ENCODE data around the gene NTM. TPM values are rescaled to one million over a fixed set of nuclear protein-coding genes. Genes with fewer than 3 reads are reported as not detected.

The NTM gene
- total RNA-seq, 2 donors from 2014 or later: 1.7 to 3.6 TPM

DNA sequence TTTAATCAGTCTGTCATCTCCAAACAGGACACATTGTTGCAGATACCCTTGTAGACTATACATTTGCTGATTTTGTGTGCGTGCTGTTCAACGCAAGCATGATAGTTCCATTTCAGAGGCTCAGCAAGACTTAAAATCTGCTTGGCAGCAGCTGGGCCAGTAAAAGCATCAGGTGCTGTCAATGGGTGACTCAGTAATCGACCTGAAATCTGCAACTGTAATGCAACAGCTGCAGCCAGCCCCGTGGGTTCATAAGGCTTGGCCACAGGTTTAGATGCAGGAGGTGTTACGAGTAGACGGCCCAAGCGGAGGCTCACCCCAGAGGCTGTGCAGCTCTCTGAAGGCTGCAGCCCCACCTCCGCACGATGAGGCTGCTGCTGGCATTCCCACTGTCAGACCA lies 84.6 kb downstream of the NTM start:
- no peaks in the 10 kb centered on the region for H3K27me3 Mint-ChIP-seq (ENCODE audit: insufficient read depth)
- peaks cover 7% of the 10 kb centered on the region for H3K9me3 Mint-ChIP-seq
- Histone ChIP-seq H3K27ac (ENCODE audit: low read depth, low read length) (no peak overlapping the region), H3K4me1 (ENCODE audit: control insufficient read depth, insufficient read depth, low read length) (peaks cover 21% of the 10 kb centered on the region), H3K9me3 (ENCODE audit: control insufficient read depth, low read length) (no peaks in the 10 kb centered on the region), H3K36me3 (ENCODE audit: control insufficient read depth, insufficient read depth, low read length) (no peaks in the 10 kb centered on the region), H3K9ac (ENCODE audit: extremely low read depth, low read length, poor library complexity, severe bottlenecking) (no peak overlapping the region), H3K27me3 (ENCODE audit: control insufficient read depth, insufficient read depth, low read length, poor library complexity, severe bottlenecking) (no peaks in the 10 kb centered on the region), H3K4me3 (ENCODE audit: low read length) (no peak overlapping the region)
- 91 to 94% methylated on average over 9 of the region's 9 CpGs for WGBS, 2 experiments (ENCODE audit: insufficient coverage in 1 of 2, insufficient read length in 1 of 2)
- no peaks in the 10 kb centered on the region for H3K36me3 Mint-ChIP-seq (ENCODE audit: low read depth)
- no peak overlapping the region for H3K27ac Mint-ChIP-seq
- H3K4me3 Mint-ChIP-seq: no peak overlapping the region
- TF ChIP-seq, protein P1, sequence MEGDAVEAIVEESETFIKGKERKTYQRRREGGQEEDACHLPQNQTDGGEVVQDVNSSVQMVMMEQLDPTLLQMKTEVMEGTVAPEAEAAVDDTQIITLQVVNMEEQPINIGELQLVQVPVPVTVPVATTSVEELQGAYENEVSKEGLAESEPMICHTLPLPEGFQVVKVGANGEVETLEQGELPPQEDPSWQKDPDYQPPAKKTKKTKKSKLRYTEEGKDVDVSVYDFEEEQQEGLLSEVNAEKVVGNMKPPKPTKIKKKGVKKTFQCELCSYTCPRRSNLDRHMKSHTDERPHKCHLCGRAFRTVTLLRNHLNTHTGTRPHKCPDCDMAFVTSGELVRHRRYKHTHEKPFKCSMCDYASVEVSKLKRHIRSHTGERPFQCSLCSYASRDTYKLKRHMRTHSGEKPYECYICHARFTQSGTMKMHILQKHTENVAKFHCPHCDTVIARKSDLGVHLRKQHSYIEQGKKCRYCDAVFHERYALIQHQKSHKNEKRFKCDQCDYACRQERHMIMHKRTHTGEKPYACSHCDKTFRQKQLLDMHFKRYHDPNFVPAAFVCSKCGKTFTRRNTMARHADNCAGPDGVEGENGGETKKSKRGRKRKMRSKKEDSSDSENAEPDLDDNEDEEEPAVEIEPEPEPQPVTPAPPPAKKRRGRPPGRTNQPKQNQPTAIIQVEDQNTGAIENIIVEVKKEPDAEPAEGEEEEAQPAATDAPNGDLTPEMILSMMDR (conservative IDR thresholded peaks at IDR 0.05): no peak
- no peak for DNase-seq
- peaks cover 49% of the 10 kb centered on the region for H3K4me1 Mint-ChIP-seq

DNA sequence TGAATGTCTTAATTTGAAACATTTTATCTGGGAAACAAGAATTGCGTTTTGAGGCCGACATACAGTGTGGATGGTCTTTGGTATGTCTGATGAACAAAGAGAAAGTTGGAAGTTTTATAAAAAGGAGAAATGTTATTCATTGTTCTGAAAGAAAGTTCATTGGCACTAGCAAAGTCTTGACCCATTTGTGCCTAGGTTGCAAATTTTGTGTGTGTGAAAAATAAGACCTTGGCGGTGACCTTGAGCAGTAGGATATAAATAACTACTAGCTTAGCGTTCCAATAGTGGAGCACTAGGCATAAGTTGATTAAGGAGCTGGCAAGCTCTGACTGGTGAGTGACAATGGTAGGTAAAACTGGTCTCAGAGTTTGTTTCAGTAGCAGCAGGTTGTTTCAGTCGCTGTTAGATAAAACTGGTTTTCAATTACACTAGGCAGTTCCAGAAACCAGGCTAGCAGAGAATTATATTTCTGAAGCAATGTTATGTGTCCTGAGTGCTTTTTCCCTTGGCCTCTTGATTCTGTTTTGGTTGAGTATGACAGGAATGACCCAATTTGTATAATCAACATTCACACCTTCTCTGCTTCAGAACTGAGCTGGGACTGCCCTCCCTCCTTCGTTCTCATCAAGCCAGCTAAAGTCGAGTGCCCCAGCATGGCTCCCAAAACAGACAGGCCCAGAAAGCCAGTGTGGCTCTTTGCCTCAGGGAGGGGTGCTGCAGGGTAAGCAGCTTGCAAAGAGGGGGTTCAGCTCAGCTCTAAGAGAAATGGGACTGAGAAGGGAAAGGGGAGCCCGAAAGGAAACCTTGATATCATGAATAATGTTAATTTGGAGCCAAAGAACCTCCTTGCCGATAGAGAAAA lies 85.7 kb downstream of the NTM start:
- Histone ChIP-seq H3K9ac (ENCODE audit: extremely low read depth, low read length, poor library complexity, severe bottlenecking) (no peak overlapping the region), H3K4me3 (ENCODE audit: low read length) (no peak overlapping the region), H3K36me3 (ENCODE audit: control insufficient read depth, insufficient read depth, low read length) (no peaks in the 10 kb centered on the region), H3K9me3 (ENCODE audit: control insufficient read depth, low read length) (no peaks in the 10 kb centered on the region), H3K27me3 (ENCODE audit: control insufficient read depth, insufficient read depth, low read length, poor library complexity, severe bottlenecking) (no peaks in the 10 kb centered on the region), H3K4me1 (ENCODE audit: control insufficient read depth, insufficient read depth, low read length) (peaks cover 21% of the 10 kb centered on the region), H3K27ac (ENCODE audit: low read depth, low read length) (no peak overlapping the region)
- H3K4me1 Mint-ChIP-seq: peaks cover 47% of the 10 kb centered on the region
- no peak overlapping the region for H3K4me3 Mint-ChIP-seq
- H3K27ac Mint-ChIP-seq: no peak overlapping the region
- WGBS, 2 experiments (ENCODE audit: insufficient coverage in 1 of 2, insufficient read length in 1 of 2): 93 to 98% methylated on average over 6 to 9 of the region's 9 CpGs
- H3K9me3 Mint-ChIP-seq: peaks cover 7% of the 10 kb centered on the region
- no peaks in the 10 kb centered on the region for H3K27me3 Mint-ChIP-seq (ENCODE audit: insufficient read depth)
- TF ChIP-seq, protein P1 (conservative IDR thresholded peaks at IDR 0.05): no peak
- DNase-seq: no peak
- no peaks in the 10 kb centered on the region for H3K36me3 Mint-ChIP-seq (ENCODE audit: low read depth)

DNA sequence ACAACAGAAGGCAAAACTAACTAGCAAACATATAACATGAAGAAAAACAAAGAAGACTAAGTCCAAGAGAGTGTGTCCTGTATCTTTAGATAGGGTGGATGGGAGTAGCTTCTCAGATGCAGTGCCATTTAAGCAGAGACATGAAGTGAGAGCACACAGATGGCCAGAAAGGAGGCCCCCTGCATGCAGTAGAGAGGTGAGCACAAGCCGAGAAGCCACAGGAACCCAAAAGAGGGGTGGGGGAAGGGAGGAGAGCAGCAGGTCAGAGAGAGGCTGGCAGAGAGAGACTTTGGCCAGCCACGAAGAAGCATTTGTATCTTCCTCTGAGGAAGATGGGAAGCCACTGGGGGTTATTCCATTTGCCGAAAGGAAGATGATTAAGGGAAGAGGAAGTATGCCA lies 86.7 kb downstream of the NTM start:
- no peak overlapping the region for H3K27ac ChIP-seq (ENCODE audit: low read depth, low read length)
- H3K36me3 ChIP-seq (ENCODE audit: control insufficient read depth, insufficient read depth, low read length): no peaks in the 10 kb centered on the region
- H3K9ac ChIP-seq (ENCODE audit: extremely low read depth, low read length, poor library complexity, severe bottlenecking): no peak overlapping the region
- no peaks in the 10 kb centered on the region for H3K9me3 ChIP-seq (ENCODE audit: control insufficient read depth, low read length)
- no peak overlapping the region for H3K4me3 Mint-ChIP-seq
- H3K4me1 ChIP-seq (ENCODE audit: control insufficient read depth, insufficient read depth, low read length): peaks cover 21% of the 10 kb centered on the region
- no peaks in the 10 kb centered on the region for H3K36me3 Mint-ChIP-seq (ENCODE audit: low read depth)
- DNase-seq: no peak
- H3K4me1 Mint-ChIP-seq: peaks cover 47% of the 10 kb centered on the region
- no peaks in the 10 kb centered on the region for H3K27me3 ChIP-seq (ENCODE audit: control insufficient read depth, insufficient read depth, low read length, poor library complexity, severe bottlenecking)
- no peaks in the 10 kb centered on the region for H3K27me3 Mint-ChIP-seq (ENCODE audit: insufficient read depth)
- H3K9me3 Mint-ChIP-seq: no peaks in the 10 kb centered on the region
- no peak overlapping the region for H3K4me3 ChIP-seq (ENCODE audit: low read length)
- TF ChIP-seq, protein P1 (conservative IDR thresholded peaks at IDR 0.05): no peak
- H3K27ac Mint-ChIP-seq: no peak overlapping the region
- 68 to 73% methylated on average over 3 of the region's 3 CpGs for WGBS, 2 experiments (ENCODE audit: insufficient coverage in 1 of 2, insufficient read length in 1 of 2)
